IgD-negative memory B cell (primary cell): ENCODE results near the gene OGG1. TPM values are rescaled to one million over a fixed set of nuclear protein-coding genes. Genes with fewer than 3 reads are reported as not detected.
A peak's percentile ranks its signal among the peaks of the same experiment; 100 is the strongest.

Source experiments
- H3K27ac Mint-ChIP-seq, 3 donors: one replicate each; pipeline ENCODE4 v1.8.0; 2020 to 2022; ENCODE audit warnings: mild to moderate bottlenecking in 3 of 3, mixed read lengths in 3 of 3, moderate library complexity in 1 of 3
- H3K27me3 Mint-ChIP-seq: one replicate; pipeline ENCODE4 v1.8.0; 2021; ENCODE audit warnings: mixed read lengths
- H3K36me3 Mint-ChIP-seq: one replicate; pipeline ENCODE4 v1.8.0; 2020; ENCODE audit warnings: mild to moderate bottlenecking, mixed read lengths
- H3K4me1 Mint-ChIP-seq, 3 donors: one replicate each; pipeline ENCODE4 v1.8.0; 2020 to 2022; ENCODE audit warnings: mixed read lengths in 3 of 3, mild to moderate bottlenecking in 1 of 3
- H3K4me3 Mint-ChIP-seq, 4 donors: one replicate each; pipeline ENCODE4 v1.8.0; 2020 to 2022; ENCODE audit warnings: mild to moderate bottlenecking in 4 of 4, mixed read lengths in 4 of 4, moderate library complexity in 3 of 4
- H3K9me3 Mint-ChIP-seq, 3 donors: one replicate each; pipeline ENCODE4 v1.8.0; 2020 to 2021; ENCODE audit warnings: mixed read lengths in 3 of 3, mild to moderate bottlenecking in 1 of 3
- polyA plus RNA-seq: library from polyadenylated mRNA; unstranded; fragments of 300-500 nt; fragmentation: Illumina TruSeq; gene quantifications from one replicate; pipeline ENCODE4 v1.2.3, GENCODE V29; 2021

OGG1 gene
- polyA plus RNA-seq, 1 donor from 2014 or later, result 20.7 TPM

DNA sequence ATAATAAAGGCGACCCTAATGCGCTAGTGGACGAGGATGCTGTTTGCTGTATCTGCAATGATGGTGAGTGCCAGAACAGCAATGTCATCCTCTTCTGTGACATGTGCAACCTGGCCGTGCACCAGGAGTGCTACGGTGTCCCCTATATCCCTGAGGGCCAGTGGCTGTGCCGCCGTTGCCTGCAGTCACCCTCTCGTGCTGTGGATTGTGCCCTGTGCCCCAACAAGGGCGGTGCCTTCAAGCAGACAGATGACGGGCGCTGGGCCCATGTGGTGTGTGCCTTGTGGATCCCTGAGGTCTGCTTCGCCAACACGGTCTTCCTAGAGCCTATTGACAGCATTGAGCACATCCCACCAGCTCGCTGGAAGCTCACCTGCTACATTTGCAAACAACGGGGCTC lies 10.6 kb upstream of the OGG1 start:
- no peaks in the 10 kb centered on the region for H3K9me3 Mint-ChIP-seq
- peaks cover 2 to 11% (median 5%) of the 10 kb centered on the region in 3 donors for H3K4me1 Mint-ChIP-seq
- no peak overlapping the region for H3K27ac Mint-ChIP-seq
- H3K36me3 Mint-ChIP-seq, result peaks cover 9% of the 10 kb centered on the region
- H3K4me3 Mint-ChIP-seq, result no peak overlapping the region
- no peaks in the 10 kb centered on the region for H3K27me3 Mint-ChIP-seq

DNA sequence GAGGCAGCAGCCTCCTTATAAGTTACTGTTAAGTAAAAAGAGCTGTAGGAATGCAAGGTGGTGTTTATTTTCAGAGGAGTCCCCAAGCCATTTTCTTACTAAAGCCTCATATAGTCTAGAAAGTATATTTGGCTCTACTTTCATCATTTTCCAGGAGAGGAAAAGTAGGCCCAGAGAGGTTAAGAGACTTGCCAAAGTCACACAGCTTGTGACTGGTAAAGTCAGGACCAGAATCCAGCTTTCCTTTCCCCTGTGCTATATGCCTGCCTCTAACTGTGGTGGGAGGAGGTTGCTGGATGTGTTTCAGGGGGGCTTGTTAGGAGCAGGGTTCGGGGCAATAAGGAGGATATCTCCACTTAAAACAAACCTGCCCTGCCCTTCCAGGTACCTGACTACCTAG lies 7.2 kb upstream of the OGG1 start:
- Mint-ChIP-seq H3K36me3 (peaks cover 4% of the 10 kb centered on the region), H3K27me3 (no peaks in the 10 kb centered on the region), H3K4me1 (no peaks in the 10 kb centered on the region), H3K27ac (no peak overlapping the region), H3K9me3 (no peaks in the 10 kb centered on the region), H3K4me3 (no peak overlapping the region)

DNA sequence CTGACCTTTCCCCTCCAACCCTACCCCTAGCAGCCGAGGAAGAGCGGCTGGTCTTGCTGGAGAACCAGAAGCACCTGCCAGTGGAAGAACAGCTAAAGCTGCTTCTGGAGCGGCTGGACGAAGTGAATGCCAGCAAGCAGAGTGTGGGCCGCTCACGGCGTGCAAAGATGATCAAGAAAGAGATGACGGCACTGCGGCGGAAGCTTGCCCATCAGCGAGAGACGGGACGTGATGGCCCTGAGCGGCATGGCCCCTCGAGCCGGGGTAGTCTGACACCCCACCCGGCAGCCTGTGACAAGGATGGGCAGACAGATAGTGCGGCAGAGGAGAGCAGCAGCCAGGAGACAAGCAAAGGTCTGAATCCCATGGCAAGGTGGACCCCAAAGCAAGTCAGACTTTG lies 6.2 kb upstream of the OGG1 start:
- no peaks in the 10 kb centered on the region for H3K9me3 Mint-ChIP-seq
- H3K4me1 Mint-ChIP-seq, result no peaks in the 10 kb centered on the region
- no peaks in the 10 kb centered on the region for H3K27me3 Mint-ChIP-seq
- peak overlapping the region in 1 of 4 donors; percentile 6 for H3K4me3 Mint-ChIP-seq
- peaks cover 4% of the 10 kb centered on the region for H3K36me3 Mint-ChIP-seq
- H3K27ac Mint-ChIP-seq, result no peak overlapping the region

DNA sequence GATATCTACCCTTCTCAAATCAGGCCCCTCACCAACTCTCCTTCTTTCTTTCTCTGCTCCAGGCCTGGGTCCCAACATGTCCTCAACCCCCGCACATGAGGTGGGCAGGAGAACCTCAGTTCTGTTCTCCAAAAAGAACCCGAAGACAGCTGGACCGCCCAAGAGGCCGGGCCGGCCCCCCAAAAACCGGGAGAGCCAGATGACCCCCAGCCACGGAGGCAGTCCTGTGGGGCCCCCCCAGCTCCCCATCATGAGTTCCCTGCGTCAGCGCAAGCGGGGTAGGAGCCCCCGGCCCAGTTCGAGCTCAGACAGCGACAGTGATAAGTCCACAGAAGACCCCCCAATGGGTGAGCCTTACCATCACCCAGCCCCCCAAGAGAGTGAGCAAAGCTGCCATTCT lies 5.6 kb upstream of the OGG1 start:
- Mint-ChIP-seq H3K27ac (no peak overlapping the region), H3K4me1 (peaks cover 0 to 2% (median 2%) of the 10 kb centered on the region in 3 donors), H3K36me3 (peaks cover 4% of the 10 kb centered on the region), H3K27me3 (no peaks in the 10 kb centered on the region), H3K9me3 (no peaks in the 10 kb centered on the region), H3K4me3 (peak overlapping the region in 1 of 4 donors; percentile 6)

DNA sequence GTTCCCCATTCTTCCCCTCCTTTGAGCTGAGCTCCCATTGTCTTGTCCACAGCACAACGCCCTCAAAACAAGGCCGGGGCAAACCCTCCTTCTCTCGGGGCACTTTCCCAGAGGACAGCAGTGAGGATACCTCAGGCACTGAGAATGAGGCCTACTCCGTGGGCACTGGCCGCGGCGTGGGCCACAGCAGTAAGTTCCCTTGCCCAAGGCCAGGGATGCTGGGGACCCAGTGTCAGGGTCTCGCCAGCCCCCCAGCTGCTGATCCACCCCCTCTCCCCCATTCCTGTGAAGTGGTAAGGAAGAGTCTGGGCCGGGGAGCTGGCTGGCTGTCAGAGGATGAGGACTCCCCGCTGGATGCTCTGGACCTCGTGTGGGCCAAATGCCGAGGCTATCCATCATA lies 4.2 kb upstream of the OGG1 start:
- peaks cover 8 to 11% (median 10%) of the 10 kb centered on the region in 3 donors for H3K4me1 Mint-ChIP-seq
- no peak overlapping the region for H3K27ac Mint-ChIP-seq

DNA sequence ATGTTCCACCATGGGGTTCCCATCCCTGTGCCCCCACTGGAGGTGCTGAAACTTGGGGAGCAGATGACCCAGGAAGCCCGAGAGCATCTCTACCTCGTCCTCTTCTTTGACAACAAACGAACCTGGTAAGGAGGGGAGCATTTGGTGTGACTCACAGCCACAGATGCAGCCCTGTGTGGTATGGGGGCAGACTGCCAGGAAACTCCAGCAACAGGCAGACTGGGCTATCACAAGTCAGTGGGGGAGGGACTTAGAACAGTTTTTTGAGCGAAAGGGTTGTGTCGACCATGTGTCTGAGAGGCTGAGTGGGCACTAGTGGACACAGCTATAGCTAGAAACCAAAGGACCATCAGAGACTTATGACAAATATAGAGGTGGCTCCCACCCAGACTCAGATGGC lies 3.4 kb upstream of the OGG1 start:
- Mint-ChIP-seq H3K36me3 (peaks cover 1% of the 10 kb centered on the region), H3K27me3 (no peaks in the 10 kb centered on the region), H3K4me1 (peaks cover 13 to 18% (median 16%) of the 10 kb centered on the region in 3 donors), H3K9me3 (no peaks in the 10 kb centered on the region), H3K27ac (no peak overlapping the region), H3K4me3 (peak overlapping the region in 1 of 4 donors; percentile 49)

More for the DNA sequence above, 4.2 kb upstream of the OGG1 start:
- H3K36me3 Mint-ChIP-seq, result peaks cover 1% of the 10 kb centered on the region
- H3K9me3 Mint-ChIP-seq, result no peaks in the 10 kb centered on the region
- no peaks in the 10 kb centered on the region for H3K27me3 Mint-ChIP-seq
- H3K4me3 Mint-ChIP-seq, result no peak overlapping the region

DNA sequence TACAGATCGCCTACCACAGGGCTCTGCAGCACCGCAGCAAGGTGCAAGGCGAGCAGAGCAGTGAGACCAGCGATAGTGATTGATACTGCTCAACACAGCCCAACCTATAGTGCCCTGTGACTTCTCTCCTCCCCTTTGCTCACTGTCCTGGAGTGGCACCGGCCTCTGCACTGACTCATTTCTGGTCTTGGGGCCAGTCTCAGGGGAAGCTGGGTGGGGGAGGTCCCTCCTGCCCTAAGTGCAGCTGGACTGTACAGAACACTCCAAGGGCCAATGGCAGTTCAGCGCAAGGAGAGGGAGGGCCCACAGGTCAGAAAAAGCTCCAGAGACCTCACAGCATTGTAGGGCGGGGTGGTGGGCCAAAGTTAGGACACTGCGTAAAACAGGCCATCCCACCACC lies 2.5 kb upstream of the OGG1 start:
- Mint-ChIP-seq H3K9me3 (no peaks in the 10 kb centered on the region), H3K4me3 (peak overlapping the region in 2 of 4 donors; percentile 28 to 49), H3K4me1 (peaks cover 22 to 28% (median 25%) of the 10 kb centered on the region in 3 donors), H3K27me3 (no peaks in the 10 kb centered on the region), H3K36me3 (peaks cover 1% of the 10 kb centered on the region), H3K27ac (no peak overlapping the region)

DNA sequence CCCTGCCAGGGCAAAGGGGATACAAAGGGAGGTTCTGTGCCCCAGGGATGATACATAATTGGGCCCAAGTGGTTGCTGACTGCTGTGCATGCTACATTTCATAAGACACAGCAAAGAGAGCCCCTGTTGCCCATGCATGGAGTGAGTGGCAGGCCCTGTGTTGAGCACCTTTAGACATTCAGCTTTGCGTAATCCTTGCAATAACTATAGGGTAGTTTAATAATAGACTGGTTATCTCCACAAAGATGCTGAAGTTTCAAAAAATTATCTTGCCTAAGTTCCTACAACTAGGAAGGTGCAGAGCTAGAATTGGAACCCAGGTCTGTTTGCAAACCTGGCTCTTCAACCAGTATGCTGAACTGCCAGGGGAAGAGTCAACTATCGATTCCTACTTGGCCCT lies 1.7 kb upstream of the OGG1 start:
- Mint-ChIP-seq H3K36me3 (peaks cover 3% of the 10 kb centered on the region), H3K4me3 (peak overlapping the region in 2 of 4 donors; percentile 10 to 38), H3K4me1 (peaks cover 27 to 31% (median 29%) of the 10 kb centered on the region in 3 donors), H3K27me3 (no peaks in the 10 kb centered on the region), H3K27ac (peak overlapping the region in 1 of 3 donors; percentile 93), H3K9me3 (no peaks in the 10 kb centered on the region)

DNA sequence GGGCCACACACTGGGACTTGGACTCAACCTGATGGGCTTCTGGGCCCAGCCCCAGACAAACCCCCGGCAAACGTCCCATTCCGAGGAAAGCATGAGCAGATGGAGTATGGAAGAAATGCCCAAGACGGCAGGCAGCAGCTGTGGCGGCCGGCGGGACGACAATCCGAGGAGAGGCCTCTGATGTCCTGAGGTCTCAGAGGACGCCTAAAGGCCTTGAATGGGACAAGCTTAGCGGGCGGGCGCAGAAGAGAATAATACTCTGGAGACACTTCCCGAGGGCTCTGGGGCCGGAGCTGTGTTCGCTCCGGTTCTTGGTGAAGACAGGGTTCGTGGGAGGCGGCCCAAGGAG lies 482 bp upstream of the OGG1 start:
- Mint-ChIP-seq H3K9me3 (no peaks in the 10 kb centered on the region), H3K36me3 (peaks cover 4% of the 10 kb centered on the region), H3K27me3 (no peaks in the 10 kb centered on the region), H3K4me1 (peaks cover 30 to 31% (median 31%) of the 10 kb centered on the region in 3 donors), H3K27ac (peak overlapping the region; percentile 93 to 98 (median 94)), H3K4me3 (peak overlapping the region; percentile 90 to 99 (median 96))

DNA sequence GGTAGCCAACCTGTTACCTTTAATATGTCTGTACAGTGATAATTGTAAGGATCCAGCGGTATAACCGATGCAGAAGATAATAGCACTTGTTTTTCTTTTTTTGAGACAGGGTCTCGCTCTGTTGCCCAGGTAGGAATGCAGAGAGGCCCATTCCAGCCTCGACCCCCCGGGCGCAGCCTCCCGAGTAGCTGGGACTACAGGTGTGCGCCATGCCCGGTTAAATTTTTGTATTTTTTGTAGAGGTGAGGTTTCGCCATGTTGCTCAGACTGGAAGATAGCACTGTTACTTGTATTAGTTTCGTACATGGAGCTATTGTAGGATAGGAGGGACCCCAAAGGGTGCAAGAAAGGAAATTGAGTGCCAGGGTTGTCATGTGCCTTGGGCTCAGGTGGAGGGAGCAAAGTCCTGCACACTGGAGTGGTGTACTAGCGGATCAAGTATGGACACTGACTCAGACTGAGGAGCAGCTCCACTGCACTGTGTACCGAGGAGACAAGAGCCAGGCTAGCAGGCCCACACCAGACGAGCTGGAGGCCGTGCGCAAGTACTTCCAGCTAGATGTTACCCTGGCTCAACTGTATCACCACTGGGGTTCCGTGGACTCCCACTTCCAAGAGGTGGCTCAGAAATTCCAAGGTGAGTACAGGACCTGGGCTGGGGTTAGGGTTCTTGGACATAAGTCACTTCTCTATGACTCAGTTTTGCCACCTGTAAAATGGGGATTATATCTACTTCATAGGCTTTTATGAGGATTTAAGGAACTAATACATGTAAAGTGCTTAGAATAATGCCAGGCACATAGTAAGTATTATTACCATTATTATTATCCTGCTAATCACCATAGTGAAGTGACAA lies 1.0 kb downstream of the OGG1 start:
- no peaks in the 10 kb centered on the region for H3K27me3 Mint-ChIP-seq
- H3K36me3 Mint-ChIP-seq, result peaks cover 5% of the 10 kb centered on the region
- H3K4me3 Mint-ChIP-seq, result peak overlapping the region; percentile 90 to 99 (median 96)
- no peaks in the 10 kb centered on the region for H3K9me3 Mint-ChIP-seq
- peaks cover 31 to 34% (median 33%) of the 10 kb centered on the region in 3 donors for H3K4me1 Mint-ChIP-seq
- H3K27ac Mint-ChIP-seq, result peak overlapping the region; percentile 93 to 98 (median 94)

DNA sequence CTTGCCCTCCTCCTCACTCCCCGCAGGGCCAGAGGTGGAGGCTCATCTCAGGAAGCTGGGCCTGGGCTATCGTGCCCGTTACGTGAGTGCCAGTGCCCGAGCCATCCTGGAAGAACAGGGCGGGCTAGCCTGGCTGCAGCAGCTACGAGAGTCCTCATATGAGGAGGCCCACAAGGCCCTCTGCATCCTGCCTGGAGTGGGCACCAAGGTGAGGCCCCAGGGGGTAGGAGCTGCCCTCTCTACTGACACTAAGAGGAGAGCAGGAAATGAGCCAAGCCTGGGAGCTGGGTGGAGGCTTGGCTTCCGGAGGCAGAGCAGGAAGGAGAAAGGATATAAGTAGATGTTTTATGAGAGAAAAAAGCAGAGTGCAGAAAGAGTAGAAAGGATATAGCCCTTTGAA lies 4.9 kb downstream of the OGG1 start:
- Mint-ChIP-seq H3K36me3 (peaks cover 7% of the 10 kb centered on the region), H3K27ac (no peak overlapping the region), H3K27me3 (no peaks in the 10 kb centered on the region), H3K4me3 (no peak overlapping the region), H3K9me3 (no peaks in the 10 kb centered on the region), H3K4me1 (peaks cover 26 to 31% (median 29%) of the 10 kb centered on the region in 3 donors)

DNA sequence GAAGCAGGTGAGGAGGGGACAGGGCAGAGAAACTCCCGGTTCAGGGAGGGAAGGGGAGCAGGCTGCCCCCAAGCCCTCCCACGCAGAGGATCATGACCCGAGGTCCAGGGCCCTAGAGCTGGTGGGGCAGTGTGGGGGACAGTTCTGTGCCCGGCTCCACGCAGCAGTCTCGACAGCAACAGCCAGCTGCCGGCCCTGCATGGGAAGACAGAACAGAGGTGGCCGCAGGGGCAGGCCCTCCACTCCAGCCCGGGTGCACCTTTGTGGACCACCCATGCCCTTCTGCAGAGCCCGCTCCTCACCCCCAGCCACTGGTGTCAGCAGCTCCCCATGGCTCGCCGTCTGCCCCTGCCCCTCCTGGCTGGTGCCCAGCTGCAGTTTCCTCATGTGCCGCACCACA lies 7.7 kb downstream of the OGG1 start:
- Mint-ChIP-seq H3K27me3 (no peaks in the 10 kb centered on the region), H3K4me3 (no peak overlapping the region), H3K9me3 (no peaks in the 10 kb centered on the region), H3K27ac (no peak overlapping the region), H3K4me1 (peaks cover 5 to 10% (median 8%) of the 10 kb centered on the region in 3 donors), H3K36me3 (peaks cover 9% of the 10 kb centered on the region)

DNA sequence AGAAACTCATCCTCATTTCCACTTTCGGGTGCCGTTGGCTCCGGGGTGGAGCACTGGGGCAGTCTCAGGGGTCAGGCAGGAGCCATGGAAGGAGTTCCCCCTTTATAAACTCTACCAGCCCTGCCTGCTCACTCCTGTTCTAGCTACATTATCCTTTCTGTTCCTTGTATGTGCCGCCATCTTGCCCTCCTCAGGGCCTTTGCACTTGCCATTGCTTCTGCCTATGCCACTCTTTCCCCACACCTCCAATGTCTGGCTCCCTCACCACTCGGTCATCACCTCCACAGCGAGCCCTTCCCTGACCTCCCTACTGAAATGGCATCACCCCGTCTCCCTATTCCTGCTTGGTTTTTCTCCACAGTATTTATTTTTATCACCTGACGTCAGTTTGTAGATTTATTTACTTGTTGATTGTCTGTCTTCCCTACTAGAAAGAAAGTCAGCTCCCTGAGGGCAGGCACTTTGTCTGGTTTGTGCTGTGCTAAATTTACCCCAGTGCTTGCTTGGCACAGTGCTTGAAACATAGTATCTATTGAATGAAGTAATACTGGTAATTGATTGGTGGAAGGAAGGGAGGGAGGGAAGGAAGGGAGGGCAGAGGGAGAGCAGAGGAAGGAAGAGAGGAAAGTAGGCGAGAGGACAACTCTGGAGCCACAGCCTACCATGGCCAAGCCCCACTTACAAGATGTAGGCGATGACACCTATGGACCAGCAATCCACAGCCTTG lies 11.2 kb downstream of the OGG1 start:
- peak overlapping the region in 1 of 4 donors; percentile 2 for H3K4me3 Mint-ChIP-seq
- no peak overlapping the region for H3K27ac Mint-ChIP-seq

DNA sequence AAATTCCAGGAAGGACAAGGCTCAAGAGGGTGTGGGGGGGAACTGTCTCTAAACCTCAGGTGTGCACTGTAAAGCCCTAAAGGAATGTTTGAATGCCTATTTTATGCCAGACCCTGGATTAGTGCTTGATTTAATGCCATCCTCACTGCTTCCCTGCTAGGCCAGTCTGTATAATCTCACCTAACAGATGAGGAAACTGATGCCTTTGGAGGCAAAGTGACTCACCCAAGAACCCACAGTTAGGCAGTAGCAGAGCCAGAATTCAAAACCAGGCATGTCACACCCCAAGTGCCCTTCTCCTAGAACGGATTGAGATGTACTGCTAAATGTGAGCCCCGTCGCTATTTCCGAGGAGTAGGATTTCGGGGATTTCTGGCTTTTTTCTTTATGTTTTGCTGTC lies 12.2 kb downstream of the OGG1 start:
- H3K4me3 Mint-ChIP-seq, result no peak overlapping the region
- no peaks in the 10 kb centered on the region for H3K9me3 Mint-ChIP-seq
- peaks cover 5% of the 10 kb centered on the region for H3K36me3 Mint-ChIP-seq
- peaks cover 0 to 3% (median under 1%) of the 10 kb centered on the region in 3 donors for H3K4me1 Mint-ChIP-seq
- no peak overlapping the region for H3K27ac Mint-ChIP-seq
- H3K27me3 Mint-ChIP-seq, result no peaks in the 10 kb centered on the region

More for the DNA sequence above, 11.2 kb downstream of the OGG1 start:
- Mint-ChIP-seq H3K36me3 (peaks cover 5% of the 10 kb centered on the region), H3K27me3 (no peaks in the 10 kb centered on the region), H3K4me1 (peaks cover 0 to 3% (median 0%) of the 10 kb centered on the region in 3 donors), H3K9me3 (no peaks in the 10 kb centered on the region)

DNA sequence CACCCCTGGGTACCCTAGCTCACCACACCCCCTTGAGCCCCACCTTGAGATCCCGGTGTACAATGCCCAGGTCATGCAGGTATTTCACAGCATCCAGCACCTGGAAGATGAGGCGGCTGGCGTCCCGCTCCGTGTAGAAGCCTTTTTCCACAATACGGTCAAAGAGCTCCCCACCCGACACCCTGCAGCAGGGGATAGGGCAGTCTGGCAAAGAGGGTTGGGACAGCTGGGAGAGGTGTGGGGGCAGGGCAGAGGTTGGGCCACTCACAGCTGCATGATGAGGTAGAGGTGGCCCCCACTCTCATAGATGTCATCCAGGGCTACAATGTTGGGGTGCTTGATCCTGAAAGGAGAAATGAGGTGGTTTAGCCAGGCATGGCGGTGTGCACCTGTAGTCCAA lies 13.1 kb downstream of the OGG1 start:
- H3K27ac Mint-ChIP-seq, result peak overlapping the region in 1 of 3 donors; percentile 43
- H3K36me3 Mint-ChIP-seq, result peaks cover 5% of the 10 kb centered on the region
- no peak overlapping the region for H3K4me3 Mint-ChIP-seq
- no peaks in the 10 kb centered on the region for H3K9me3 Mint-ChIP-seq
- H3K27me3 Mint-ChIP-seq, result no peaks in the 10 kb centered on the region
- H3K4me1 Mint-ChIP-seq, result peaks cover 3 to 7% (median 5%) of the 10 kb centered on the region in 3 donors
